ENCODE measurements around the gene NXN.
"Not testable (repeated sequence)": the region's sequence is repeated elsewhere in the genome, so short reads cannot be mapped to it uniquely, and the experiment has no call there.

- TF ChIP-seq EZH2phosphoT487 (IDR thresholded peaks at IDR 0.05; ENCODE audit: insufficient read depth, low read depth); EZH2 (IDR thresholded peaks at IDR 0.05; ENCODE audit: insufficient read depth, poor library complexity, severe bottlenecking): not testable (repeated sequence)
Measured at GRCh38 chr17:905708-906107, 73.9 kb downstream of the NXN start.

All from GM23248 (cell line).